Measurements from ENCODE around the gene ZNF234.

GRCh38 chr19:44156475-44156874 is 15.1 kb downstream of the ZNF234 start:
- TF ChIP-seq CTCF (conservative IDR thresholded peaks at IDR 0.05; ENCODE audit: low read length) (no peak), EZH2phosphoT487 (IDR thresholded peaks at IDR 0.05; ENCODE audit: borderline replicate concordance, low read depth, low read length) (no peak)

Measured in OCI-LY7 (cell line).